Activated CD8-positive, alpha-beta memory T cell treated with anti-CD3 and anti-CD28 coated beads for 36 hours (primary cell): ENCODE data around the gene SPECC1L. TPM values are rescaled to one million over a fixed set of nuclear protein-coding genes. Genes with fewer than 3 reads are reported as not detected.
"Not testable (repeated sequence)": the region's sequence is repeated elsewhere in the genome, so short reads cannot be mapped to it uniquely, and the experiment has no call there.

Experiments
- CTCF ChIA-PET: fragments of 350-600 bp; sonication (Branson Sonifier 250); formaldehyde crosslinking; loops from one replicate; lab custom pipeline; 2021; ENCODE audit warnings: antibody characterized with exemption; lab: Charles Lee
- POLR2A ChIA-PET: fragments of 350-600 bp; sonication (Branson Sonifier 250); formaldehyde crosslinking; loops from one replicate; lab custom pipeline; 2021; ENCODE audit warnings: antibody characterized with exemption; lab: Charles Lee
- total RNA-seq, 2 experiments: library from RNA; stranded (reverse); gene quantifications; one replicate each; pipeline ENCODE4 v1.2.3, GENCODE V29; 2021

The SPECC1L gene
- total RNA-seq, 2 experiments from 2014 or later: 53.8 to 55.5 TPM

GRCh38 chr22:24273031-24273430, 2.4 kb downstream of the SPECC1L start:
- CTCF ChIA-PET: not testable (repeated sequence)

GRCh38 chr22:24273906-24274305, 3.3 kb downstream of the SPECC1L start:
- CTCF ChIA-PET, POLR2A ChIA-PET: not testable (repeated sequence)

More at GRCh38 chr22:24273031-24273430, 2.4 kb downstream of the SPECC1L start:
- POLR2A ChIA-PET: not testable (repeated sequence)

GRCh38 chr22:24274696-24275405, 4.2 kb downstream of the SPECC1L start:
- CTCF ChIA-PET: not testable (repeated sequence)

GRCh38 chr22:24280363-24280762, 9.7 kb downstream of the SPECC1L start:
- CTCF ChIA-PET: not testable (repeated sequence)

More at GRCh38 chr22:24274696-24275405, 4.2 kb downstream of the SPECC1L start:
- POLR2A ChIA-PET: not testable (repeated sequence)

GRCh38 chr22:24282401-24282800, 11.8 kb downstream of the SPECC1L start:
- CTCF ChIA-PET: no interaction called here

More at GRCh38 chr22:24280363-24280762, 9.7 kb downstream of the SPECC1L start:
- POLR2A ChIA-PET: interaction anchor here (0.7 kb wide), 1 partner anchor 24 kb away, joined by 4 read pairs; no protein-coding TSS in a partner anchor

GRCh38 chr22:24284747-24285203, 14.1 kb downstream of the SPECC1L start:
- ChIA-PET CTCF (interaction anchor here (0.6 to 1.6 kb wide), 4 partner anchors 13 to 772 kb away, joined by 3 to 4 read pairs (median 3); no protein-coding TSS in a partner anchor), POLR2A (interaction anchor here (0.6 to 2.1 kb wide), 2 partner anchors 14 to 77 kb away, joined by 3 to 6 read pairs; partner anchors contain the start of gene SPECC1L)

More at GRCh38 chr22:24282401-24282800, 11.8 kb downstream of the SPECC1L start:
- POLR2A ChIA-PET: no interaction called here

GRCh38 chr22:24285245-24285644, 14.6 kb downstream of the SPECC1L start:
- ChIA-PET POLR2A (interaction anchor here (0.6 to 2.1 kb wide), 2 partner anchors 14 to 77 kb away, joined by 3 to 6 read pairs; partner anchors contain the start of gene SPECC1L), CTCF (interaction anchor here (0.8 to 1.6 kb wide), 4 partner anchors 14 to 237 kb away, joined by 3 to 4 read pairs (median 3); no protein-coding TSS in a partner anchor)

GRCh38 chr22:24287212-24287611, 16.6 kb downstream of the SPECC1L start:
- CTCF ChIA-PET, POLR2A ChIA-PET: not testable (repeated sequence)

- CTCF ChIA-PET, POLR2A ChIA-PET: not testable (repeated sequence)
Measured at GRCh38 chr22:24287801-24288200, 17.2 kb downstream of the SPECC1L start.

GRCh38 chr22:24289114-24289513, 18.5 kb downstream of the SPECC1L start:
- ChIA-PET CTCF (no interaction called here), POLR2A (no interaction called here)

- POLR2A ChIA-PET: no interaction called here
Measured at GRCh38 chr22:24289741-24290163, 19.1 kb downstream of the SPECC1L start.

GRCh38 chr22:24290459-24290858, 19.8 kb downstream of the SPECC1L start:
- POLR2A ChIA-PET: no interaction called here
- CTCF ChIA-PET: no interaction called here

More at GRCh38 chr22:24289741-24290163, 19.1 kb downstream of the SPECC1L start:
- CTCF ChIA-PET: no interaction called here

GRCh38 chr22:24291515-24292201, 21.0 kb downstream of the SPECC1L start:
- CTCF ChIA-PET: no interaction called here
- POLR2A ChIA-PET: interaction anchor here (0.6 kb wide), 1 partner anchor 218 kb away, joined by 3 read pairs; no protein-coding TSS in a partner anchor

GRCh38 chr22:24292202-24292830, 21.7 kb downstream of the SPECC1L start:
- CTCF ChIA-PET: not testable (repeated sequence)
- POLR2A ChIA-PET: interaction anchor here (0.6 kb wide), 1 partner anchor 217 kb away, joined by 3 read pairs; no protein-coding TSS in a partner anchor

- CTCF ChIA-PET, POLR2A ChIA-PET: not testable (repeated sequence)
Measured at GRCh38 chr22:24294913-24295312, 24.3 kb downstream of the SPECC1L start.

- POLR2A ChIA-PET, CTCF ChIA-PET: not testable (repeated sequence)
Measured at GRCh38 chr22:24298497-24299155, 28.0 kb downstream of the SPECC1L start.

- CTCF ChIA-PET, POLR2A ChIA-PET: not testable (repeated sequence)
Measured at GRCh38 chr22:24300522-24300921, 29.9 kb downstream of the SPECC1L start.

GRCh38 chr22:24302591-24302990, 32.0 kb downstream of the SPECC1L start:
- POLR2A ChIA-PET: no interaction called here
- CTCF ChIA-PET: no interaction called here

GRCh38 chr22:24303007-24303406, 32.4 kb downstream of the SPECC1L start:
- ChIA-PET CTCF (no interaction called here), POLR2A (no interaction called here)
